Measurements from ENCODE around the gene MIA3. TPM values are rescaled to one million over a fixed set of nuclear protein-coding genes. Genes with fewer than 3 reads are reported as not detected.
A peak's percentile ranks its signal among the peaks of the same experiment; 100 is the strongest.

The MIA3 gene
- 51.5 TPM for total RNA-seq
- polyA plus RNA-seq (ENCODE audit: insufficient read depth, low read depth, low replicate concordance) = 19.1 TPM
- long read RNA-seq, donor 1, full-length matches to known transcripts = 5 of 12 reads
- long read RNA-seq, donor 1, partial matches to known transcripts = 7 of 12 reads
- long read RNA-seq, donor 1, other reads (novel, unspliced or antisense) = 0 of 12 reads
- long read RNA-seq, donor 2, partial matches to known transcripts = 6 of 8 reads
- long read RNA-seq, donor 2, other reads (novel, unspliced or antisense) = 0 of 8 reads
- long read RNA-seq, donor 3, partial matches to known transcripts = 20 of 42 reads
- long read RNA-seq, donor 3, other reads (novel, unspliced or antisense) = 22 of 42 reads
- long read RNA-seq, donor 4, partial matches to known transcripts = 7 of 10 reads
- long read RNA-seq, donor 4, other reads (novel, unspliced or antisense) = 0 of 10 reads
- long read RNA-seq, donor 5 = 0 reads
- long read RNA-seq, donor 6, partial matches to known transcripts = 0 of 2 reads
- long read RNA-seq, donor 6, other reads (novel, unspliced or antisense) = 0 of 2 reads
- long read RNA-seq, donor 7, full-length matches to known transcripts = 5 of 19 reads
- long read RNA-seq, donor 7, partial matches to known transcripts = 5 of 19 reads
- long read RNA-seq, donor 7, other reads (novel, unspliced or antisense) = 9 of 19 reads
- long read RNA-seq, donor 8, partial matches to known transcripts = 0 of 4 reads
- long read RNA-seq, donor 8, other reads (novel, unspliced or antisense) = 0 of 4 reads
- long read RNA-seq, donor 9, partial matches to known transcripts = 0 of 1 reads
- long read RNA-seq, donor 9, other reads (novel, unspliced or antisense) = 0 of 1 reads
- long read RNA-seq, donor 10, partial matches to known transcripts = 7 of 8 reads
- long read RNA-seq, donor 10, other reads (novel, unspliced or antisense) = 0 of 8 reads

- peak; percentile 33 to 96 (median 85) for DNase-seq
- Histone ChIP-seq H3K9me3 (ENCODE audit: control insufficient read depth in 2 of 3, insufficient read depth in 1 of 3, low read length in 3 of 3) (no peaks in the 10 kb centered on the region), H3K36me3 (ENCODE audit: control insufficient read depth in 2 of 3, insufficient read depth in 3 of 3, low read length in 3 of 3) (peaks cover 0 to 8% (median 0%) of the 10 kb centered on the region in 3 donors), H3K27ac (ENCODE audit: low read depth in 2 of 2, low read length in 2 of 2) (peak within 1 kb of the TSS; percentile 48), H3K27me3 (ENCODE audit: control insufficient read depth, insufficient read depth, low read length) (no peaks in the 10 kb centered on the region), H3K4me3 (ENCODE audit: low read length in 3 of 3) (peak within 1 kb of the TSS; percentile 74 to 92 (median 80)), H3K4me1 (ENCODE audit: control insufficient read depth in 2 of 3, insufficient read depth in 2 of 3, low read depth in 1 of 3, low read length in 3 of 3) (peaks cover 2 to 10% (median 5%) of the 10 kb centered on the region in 3 donors), H3K9ac (ENCODE audit: low read length in 3 of 3) (peak within 1 kb of the TSS; percentile 58 to 71 (median 59))
- intact Hi-C loops (cut with DNase I) = no loop called here
- TF ChIP-seq, protein P1, sequence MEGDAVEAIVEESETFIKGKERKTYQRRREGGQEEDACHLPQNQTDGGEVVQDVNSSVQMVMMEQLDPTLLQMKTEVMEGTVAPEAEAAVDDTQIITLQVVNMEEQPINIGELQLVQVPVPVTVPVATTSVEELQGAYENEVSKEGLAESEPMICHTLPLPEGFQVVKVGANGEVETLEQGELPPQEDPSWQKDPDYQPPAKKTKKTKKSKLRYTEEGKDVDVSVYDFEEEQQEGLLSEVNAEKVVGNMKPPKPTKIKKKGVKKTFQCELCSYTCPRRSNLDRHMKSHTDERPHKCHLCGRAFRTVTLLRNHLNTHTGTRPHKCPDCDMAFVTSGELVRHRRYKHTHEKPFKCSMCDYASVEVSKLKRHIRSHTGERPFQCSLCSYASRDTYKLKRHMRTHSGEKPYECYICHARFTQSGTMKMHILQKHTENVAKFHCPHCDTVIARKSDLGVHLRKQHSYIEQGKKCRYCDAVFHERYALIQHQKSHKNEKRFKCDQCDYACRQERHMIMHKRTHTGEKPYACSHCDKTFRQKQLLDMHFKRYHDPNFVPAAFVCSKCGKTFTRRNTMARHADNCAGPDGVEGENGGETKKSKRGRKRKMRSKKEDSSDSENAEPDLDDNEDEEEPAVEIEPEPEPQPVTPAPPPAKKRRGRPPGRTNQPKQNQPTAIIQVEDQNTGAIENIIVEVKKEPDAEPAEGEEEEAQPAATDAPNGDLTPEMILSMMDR (IDR thresholded peaks at IDR 0.05; ENCODE audit: borderline replicate concordance, extremely low read depth, insufficient read depth) = no peak
- no peak for FAIRE-seq
Measured at GRCh38 chr1:222618001-222618879, at the start of gene MIA3. Gene MIA3, plus strand, starts transcription at chr1:222618097. Its CDS starts 14 bp downstream, at chr1:222618111.

DNA sequence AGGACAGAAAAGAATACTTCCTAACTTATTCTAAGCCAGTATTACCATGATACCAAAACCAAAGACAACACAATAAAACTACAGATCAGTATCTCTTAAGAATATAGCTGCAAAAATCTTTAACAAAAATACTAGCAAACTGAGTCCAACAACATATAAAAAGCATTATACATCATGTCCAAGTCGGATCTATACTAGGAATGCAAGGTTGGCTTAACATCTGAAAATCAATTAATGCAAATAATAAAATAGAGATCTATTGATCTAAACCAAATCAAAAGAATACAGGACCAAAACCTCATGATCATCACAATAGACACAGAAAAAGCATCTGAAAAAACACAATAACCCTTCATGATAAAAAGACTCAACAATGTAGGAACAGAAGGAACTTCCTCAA is 47.1 kb upstream of the MIA3 start:
- no peaks in the 10 kb centered on the region for H3K27me3 ChIP-seq (ENCODE audit: control insufficient read depth, insufficient read depth, low read length)
- no peaks in the 10 kb centered on the region for H3K4me1 ChIP-seq (ENCODE audit: control insufficient read depth in 2 of 3, insufficient read depth in 2 of 3, low read depth in 1 of 3, low read length in 3 of 3)
- intact Hi-C loops (cut with DNase I) = no loop called here
- FAIRE-seq = no peak
- H3K9ac ChIP-seq (ENCODE audit: low read length in 3 of 3) = no peak overlapping the region
- H3K9me3 ChIP-seq (ENCODE audit: control insufficient read depth in 2 of 3, insufficient read depth in 1 of 3, low read length in 3 of 3) = no peaks in the 10 kb centered on the region
- TF ChIP-seq, protein P1 (IDR thresholded peaks at IDR 0.05; ENCODE audit: borderline replicate concordance, extremely low read depth, insufficient read depth) = no peak
- H3K27ac ChIP-seq (ENCODE audit: low read depth in 2 of 2, low read length in 2 of 2) = no peak overlapping the region
- peaks cover 0 to 2% (median 0%) of the 10 kb centered on the region in 3 donors for H3K36me3 ChIP-seq (ENCODE audit: control insufficient read depth in 2 of 3, insufficient read depth in 3 of 3, low read length in 3 of 3)
- no peak for DNase-seq
- H3K4me3 ChIP-seq (ENCODE audit: low read length in 3 of 3) = no peak overlapping the region

DNA sequence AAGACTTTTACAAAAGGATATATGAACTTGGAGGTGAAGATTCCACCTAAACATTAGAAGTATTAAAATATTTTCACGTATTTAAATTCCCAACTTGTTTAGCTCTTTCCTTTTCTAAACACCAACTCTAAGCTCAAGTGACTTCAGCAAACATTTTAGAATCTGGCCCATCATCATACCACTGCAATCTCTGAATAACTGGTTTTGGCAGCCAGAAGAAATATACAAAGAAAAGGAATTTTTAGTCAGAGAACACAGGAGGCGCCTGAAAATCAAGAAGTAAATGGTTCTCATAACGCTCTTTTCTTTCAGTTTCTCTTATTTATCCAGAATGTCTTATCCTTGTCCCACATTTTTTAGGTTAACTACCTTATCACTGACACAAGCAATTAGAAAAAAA is 38.6 kb upstream of the MIA3 start:
- no peak overlapping the region for H3K27ac ChIP-seq (ENCODE audit: low read depth in 2 of 2, low read length in 2 of 2)
- H3K9ac ChIP-seq (ENCODE audit: low read length in 3 of 3) = no peak overlapping the region
- no peaks in the 10 kb centered on the region for H3K27me3 ChIP-seq (ENCODE audit: control insufficient read depth, insufficient read depth, low read length)
- H3K4me1 ChIP-seq (ENCODE audit: control insufficient read depth in 2 of 3, insufficient read depth in 2 of 3, low read depth in 1 of 3, low read length in 3 of 3) = no peaks in the 10 kb centered on the region
- no peak for FAIRE-seq
- TF ChIP-seq, protein P1 (IDR thresholded peaks at IDR 0.05; ENCODE audit: borderline replicate concordance, extremely low read depth, insufficient read depth) = no peak
- intact Hi-C loops (cut with DNase I) = no loop called here
- peaks cover 0 to 7% (median 0%) of the 10 kb centered on the region in 3 donors for H3K36me3 ChIP-seq (ENCODE audit: control insufficient read depth in 2 of 3, insufficient read depth in 3 of 3, low read length in 3 of 3)
- no peak overlapping the region for H3K4me3 ChIP-seq (ENCODE audit: low read length in 3 of 3)
- H3K9me3 ChIP-seq (ENCODE audit: control insufficient read depth in 2 of 3, insufficient read depth in 1 of 3, low read length in 3 of 3) = no peaks in the 10 kb centered on the region
- no peak for DNase-seq

All from kidney (tissue), 22 donors.